ENCODE results near the gene PIGS. TPM values are rescaled to one million over a fixed set of nuclear protein-coding genes. Genes with fewer than 3 reads are reported as not detected.

PIGS gene
- total and polyA plus RNA-seq, 2 of the 13 experiments (the other 11 are each of a cell fraction or from before 2014, with no cell fraction given), result 31.7 to 42.6 TPM

- no peak for TF ChIP-seq ZNF142 (CRISPR knock-in tag; IDR thresholded peaks at IDR 0.05)
- 0 out of 2 replicates have a peak, but pooled peaks have one; percentile 35 for TF ChIP-seq KDM3A (CRISPR knock-in tag; IDR thresholded peaks at IDR 0.05; ENCODE audit: low read depth)
- TF ChIP-seq ZNF44 (CRISPR knock-in tag; IDR thresholded peaks at IDR 0.05), result no peak
- TF ChIP-seq ZFP36L1 (CRISPR knock-in tag; IDR thresholded peaks at IDR 0.05), result no peak
- TF ChIP-seq SATB2 (CRISPR knock-in tag; IDR thresholded peaks at IDR 0.05), result no peak
- TF ChIP-seq ZNF775 (CRISPR knock-in tag; IDR thresholded peaks at IDR 0.05; ENCODE audit: borderline replicate concordance), result no peak
- no peak for TF ChIP-seq ZC3H13 (CRISPR knock-in tag; IDR thresholded peaks at IDR 0.05)
- TF ChIP-seq HMGA1 (CRISPR knock-in tag; conservative IDR thresholded peaks at IDR 0.05), result no peak
- no peak for TF ChIP-seq ZFP36L2 (CRISPR knock-in tag; IDR thresholded peaks at IDR 0.05)
- TF ChIP-seq ZNF713 (CRISPR knock-in tag; IDR thresholded peaks at IDR 0.05), result no peak
- no peak for TF ChIP-seq ETV6 (CRISPR knock-in tag; conservative IDR thresholded peaks at IDR 0.05)
- TF ChIP-seq REXO4 (CRISPR knock-in tag; IDR thresholded peaks at IDR 0.05; ENCODE audit: borderline replicate concordance), result no peak
- no peak for TF ChIP-seq DMTF1 (CRISPR knock-in tag; IDR thresholded peaks at IDR 0.05)
- 0 out of 2 replicates have a peak, but pooled peaks have one; percentile 48 for TF ChIP-seq NKX3-1 (CRISPR knock-in tag; IDR thresholded peaks at IDR 0.05)
- no peak for TF ChIP-seq TSC22D2 (CRISPR knock-in tag; IDR thresholded peaks at IDR 0.05; ENCODE audit: borderline replicate concordance)
- TF ChIP-seq ZNF691 (CRISPR knock-in tag; IDR thresholded peaks at IDR 0.05; ENCODE audit: borderline replicate concordance, low read depth), result no peak; the same call in 1 of the 2 replicates
- TF ChIP-seq PAWR (CRISPR knock-in tag; IDR thresholded peaks at IDR 0.05; ENCODE audit: borderline replicate concordance), result no peak
- no peak for TF ChIP-seq ZBTB43 (CRISPR knock-in tag; conservative IDR thresholded peaks at IDR 0.05)
Measured at GRCh38 chr17:28552176-28552999, 18.9 kb downstream of the PIGS start, which contains the start of gene UNC119 (continued).
